ENCODE results near the gene PSMA1. TPM values are rescaled to one million over a fixed set of nuclear protein-coding genes. Genes with fewer than 3 reads are reported as not detected.
A peak's percentile ranks its signal among the peaks of the same experiment; 100 is the strongest.
"Not testable (repeated sequence)": the region's sequence is repeated elsewhere in the genome, so short reads cannot be mapped to it uniquely, and the experiment has no call there.

Gene PSMA1
- total RNA-seq, 1 experiment from 2014 or later: 198 TPM

GRCh38 chr11:14538271-14538925 is 18.2 kb upstream of the PSMA1 start:
- Histone ChIP-seq H3K4me3 (ENCODE audit: low read depth in 2 of 2, low read length in 2 of 2) (no peak overlapping the region), H3K4me1 (ENCODE audit: control insufficient read depth, insufficient read depth, low read length) (peaks cover 3% of the 10 kb centered on the region; the same call in 1 of the 2 replicates), H3K9me3 (ENCODE audit: control insufficient read depth, insufficient read depth, low read depth, low read length) (no peaks in the 10 kb centered on the region), H3K27ac (ENCODE audit: low read length) (no peak overlapping the region), H3K27me3 (ENCODE audit: control insufficient read depth, insufficient read depth, low read length) (no peaks in the 10 kb centered on the region), H3K36me3 (ENCODE audit: control insufficient read depth, insufficient read depth, low read length) (no peaks in the 10 kb centered on the region)
- TF ChIP-seq POLR2AphosphoS5 (IDR thresholded peaks at IDR 0.05; ENCODE audit: low read depth, low read length): no peak
- no peak for TF ChIP-seq REST (IDR thresholded peaks at IDR 0.05; ENCODE audit: insufficient read depth in 1 of 2, low read depth in 2 of 2, low read length in 1 of 2)
- no peak for TF ChIP-seq SIN3A (IDR thresholded peaks at IDR 0.05; ENCODE audit: borderline replicate concordance, insufficient read depth, low read depth, low read length)
- no peak for TF ChIP-seq TCF7L2 (IDR thresholded peaks at IDR 0.05; ENCODE audit: low read depth, low read length)
- TF ChIP-seq CTCF (IDR thresholded peaks at IDR 0.05): no peak
- no peak for ATAC-seq
- POLR2A ChIA-PET: no interaction called here
- intact Hi-C loops (cut with micrococcal nuclease; ENCODE audit: unreplicated experiment) (loop anchor here (10.0 kb wide), 1 partner anchor 226 kb away; no protein-coding TSS in a partner anchor), in situ Hi-C loops (cut with HindIII; ENCODE audit: low pct_unique_long_range_greater_than_20kb, low sequenced_read_pairs) (no loop called here)
- no peak for DNase-seq (ENCODE audit: low read depth, low spot score)
- CTCF ChIA-PET: interaction anchor here (0.6 kb wide), 1 partner anchor 669 kb away, joined by 3 read pairs; no protein-coding TSS in a partner anchor
- no TSS peak for BruUV-seq (replicated peaks)

- CTCF ChIA-PET: no interaction called here
- H3K27ac ChIP-seq (ENCODE audit: low read length): no peak overlapping the region
- DNase-seq (ENCODE audit: low read depth, low spot score) (peak; percentile 24), ATAC-seq (peak; percentile 56; the same call in 1 of the 2 replicates)
- in situ Hi-C loops (cut with HindIII; ENCODE audit: low pct_unique_long_range_greater_than_20kb, low sequenced_read_pairs): no loop called here
- POLR2A ChIA-PET: no interaction called here
- no TSS peak for BruUV-seq (replicated peaks)
- H3K9me3 ChIP-seq (ENCODE audit: control insufficient read depth, insufficient read depth, low read depth, low read length): no peaks in the 10 kb centered on the region
- no peaks in the 10 kb centered on the region for H3K27me3 ChIP-seq (ENCODE audit: control insufficient read depth, insufficient read depth, low read length)
- H3K4me1 ChIP-seq (ENCODE audit: control insufficient read depth, insufficient read depth, low read length): peaks cover 3% of the 10 kb centered on the region; the same call in 1 of the 2 replicates
- TF ChIP-seq REST (IDR thresholded peaks at IDR 0.05; ENCODE audit: insufficient read depth in 1 of 2, low read depth in 2 of 2, low read length in 1 of 2): no peak
- TF ChIP-seq CTCF (IDR thresholded peaks at IDR 0.05): peak; percentile 83
- intact Hi-C loops (cut with micrococcal nuclease; ENCODE audit: unreplicated experiment): loop anchor here (2.0 to 10.0 kb wide), 2 partner anchors 228 to 368 kb away; no protein-coding TSS in a partner anchor
- no peak overlapping the region for H3K4me3 ChIP-seq (ENCODE audit: low read depth in 2 of 2, low read length in 2 of 2)
- H3K36me3 ChIP-seq (ENCODE audit: control insufficient read depth, insufficient read depth, low read length): no peaks in the 10 kb centered on the region
Measured at GRCh38 chr11:14537134-14537599, 17.0 kb upstream of the PSMA1 start.

GRCh38 chr11:14535166-14535565 is 15.0 kb upstream of the PSMA1 start:
- DNase-seq (ENCODE audit: low read depth, low spot score); H3K9me3 ChIP-seq (ENCODE audit: control insufficient read depth, insufficient read depth, low read depth, low read length); H3K27ac ChIP-seq (ENCODE audit: low read length); H3K4me1 ChIP-seq (ENCODE audit: control insufficient read depth, insufficient read depth, low read length); ATAC-seq; BruUV-seq (replicated peaks); H3K27me3 ChIP-seq (ENCODE audit: control insufficient read depth, insufficient read depth, low read length); in situ Hi-C loops (cut with HindIII; ENCODE audit: low pct_unique_long_range_greater_than_20kb, low sequenced_read_pairs); H3K4me3 ChIP-seq (ENCODE audit: low read depth in 2 of 2, low read length in 2 of 2); H3K36me3 ChIP-seq (ENCODE audit: control insufficient read depth, insufficient read depth, low read length): not testable (repeated sequence)
- POLR2A ChIA-PET: interaction anchor here (0.6 kb wide), 1 partner anchor 32 kb away, joined by 12 read pairs; no protein-coding TSS in a partner anchor
- intact Hi-C loops (cut with micrococcal nuclease; ENCODE audit: unreplicated experiment): loop anchor here (10.0 kb wide), 1 partner anchor 230 kb away; no protein-coding TSS in a partner anchor
- CTCF ChIA-PET: interaction anchor here (0.6 kb wide), 1 partner anchor 11 kb away, joined by 4 read pairs; no protein-coding TSS in a partner anchor
